M059J (cell line): ENCODE results near the gene TRAF3. TPM values are rescaled to one million over a fixed set of nuclear protein-coding genes. Genes with fewer than 3 reads are reported as not detected.
"Not testable (repeated sequence)": the region's sequence is repeated elsewhere in the genome, so short reads cannot be mapped to it uniquely, and the experiment has no call there.

Experiments used
- DNase-seq: peaks from one replicate; pipeline ENCODE4 v3.0.0-alpha.2; 2012; ENCODE audit warnings: low read depth
- total RNA-seq: library from RNA; depleted of rRNA; stranded (reverse); fragments of >200 nt; shearing (Covaris generic); gene quantifications from 2 replicates; pipeline ENCODE4 v1.2.3, GENCODE V29; 2014

Gene TRAF3
- total RNA-seq, 1 experiment from 2014 or later: 16.1 TPM

DNA sequence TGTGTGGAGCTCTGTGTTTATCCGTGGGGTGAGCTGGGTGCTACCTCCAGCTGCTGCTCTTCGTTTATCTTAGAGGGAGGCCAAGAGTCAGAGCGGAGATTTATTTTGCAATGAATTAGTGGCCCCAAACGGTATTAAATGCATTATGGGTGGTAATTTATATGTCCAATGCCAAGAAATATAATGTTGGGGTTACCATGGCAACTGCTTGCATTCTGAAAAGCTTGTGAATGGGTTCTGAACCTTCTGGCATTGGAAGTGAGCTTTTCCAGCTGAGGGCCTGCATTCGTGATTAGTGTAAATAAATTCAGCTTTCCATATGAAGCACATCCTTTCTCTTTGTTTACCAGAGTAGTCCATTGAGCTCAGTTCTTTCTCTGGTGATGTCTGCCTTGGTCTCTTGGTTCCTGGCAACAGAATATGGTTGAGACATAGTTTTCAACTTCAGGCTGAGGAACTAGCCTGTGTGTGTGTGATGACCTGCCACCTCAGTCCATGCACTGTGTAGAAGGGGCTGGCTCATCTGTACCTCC lies 51.8 kb downstream of the TRAF3 start:
- no peak for DNase-seq

DNA sequence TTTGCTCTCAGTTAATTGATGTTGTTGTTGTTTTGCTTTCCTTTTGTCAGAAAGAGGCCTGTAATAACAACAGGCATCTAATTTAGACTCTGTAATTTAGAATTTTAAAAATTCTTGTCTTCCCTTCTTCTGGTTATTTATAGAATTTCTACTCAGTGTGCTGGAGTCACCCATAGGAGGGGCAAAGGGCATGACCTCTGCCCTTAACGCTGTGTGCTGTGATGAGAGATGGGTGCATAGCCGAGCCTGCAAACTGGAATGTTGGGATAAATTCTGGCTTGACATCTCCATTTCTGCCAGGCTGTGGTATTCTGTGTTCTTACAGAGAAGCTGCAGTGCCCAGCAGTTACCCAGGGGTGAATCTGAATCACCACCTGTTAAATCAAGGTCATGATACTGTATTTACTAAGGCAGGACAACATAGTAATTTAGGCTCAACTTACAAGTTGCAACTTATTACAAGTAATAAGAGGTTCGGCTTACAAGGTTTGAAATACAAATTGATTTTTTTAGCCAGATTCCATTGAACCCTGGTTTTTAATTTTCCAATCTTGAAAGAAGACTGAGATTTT lies 53.3 kb downstream of the TRAF3 start:
- DNase-seq: no peak

- DNase-seq: no peak
These were observed 54.0 kb downstream of the TRAF3 start for GRCh38 chr14:102831163-102831804.

GRCh38 chr14:102833341-102833740 lies 56.1 kb downstream of the TRAF3 start:
- no peak for DNase-seq

- no peak for DNase-seq
These were observed 56.7 kb downstream of the TRAF3 start for GRCh38 chr14:102833991-102834390.

GRCh38 chr14:102835959-102836358 lies 58.7 kb downstream of the TRAF3 start:
- DNase-seq: peak; percentile 12

GRCh38 chr14:102837120-102837519 lies 59.9 kb downstream of the TRAF3 start:
- DNase-seq: not testable (repeated sequence)

- DNase-seq: no peak
These were observed 61.3 kb downstream of the TRAF3 start for GRCh38 chr14:102838501-102838900.

- no peak for DNase-seq
These were observed 62.9 kb downstream of the TRAF3 start for GRCh38 chr14:102840115-102840514.

GRCh38 chr14:102840771-102841528 lies 63.7 kb downstream of the TRAF3 start:
- DNase-seq: no peak

DNA sequence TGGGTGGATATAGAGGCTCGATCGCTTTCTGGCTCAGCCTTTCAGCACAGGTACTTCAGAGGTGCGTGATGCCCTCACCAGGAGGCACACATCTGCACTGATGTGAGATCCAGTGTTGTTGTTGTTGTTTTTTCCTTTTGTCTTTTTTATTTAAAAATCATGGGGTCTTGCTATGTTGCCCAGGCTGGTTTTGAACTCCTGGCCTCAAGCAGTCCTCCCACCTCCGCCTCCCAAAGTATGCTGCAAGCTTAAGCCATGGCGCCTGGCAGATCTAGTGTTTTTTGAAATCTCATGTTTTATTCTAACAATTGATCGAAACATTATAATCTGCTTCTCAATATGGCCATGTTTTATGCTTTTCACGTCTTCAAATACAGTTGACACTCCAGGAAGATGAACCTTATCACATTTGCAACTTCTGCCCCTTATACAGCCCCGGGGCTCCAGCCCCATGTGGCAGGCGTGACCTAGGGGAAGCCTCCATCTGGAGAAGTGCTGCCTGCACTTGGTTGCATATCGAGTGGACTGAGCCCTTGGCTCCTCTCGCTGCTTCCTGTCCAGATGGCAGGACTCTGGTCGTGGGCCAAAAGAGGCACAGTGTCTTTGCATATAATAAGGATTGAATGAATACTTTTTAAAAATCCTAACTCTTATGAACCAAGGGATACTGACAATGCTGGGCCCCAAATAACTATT lies 71.7 kb downstream of the TRAF3 start:
- no peak for DNase-seq

- peak; percentile 17 for DNase-seq
These were observed 72.5 kb downstream of the TRAF3 start for GRCh38 chr14:102849526-102850379.

DNA sequence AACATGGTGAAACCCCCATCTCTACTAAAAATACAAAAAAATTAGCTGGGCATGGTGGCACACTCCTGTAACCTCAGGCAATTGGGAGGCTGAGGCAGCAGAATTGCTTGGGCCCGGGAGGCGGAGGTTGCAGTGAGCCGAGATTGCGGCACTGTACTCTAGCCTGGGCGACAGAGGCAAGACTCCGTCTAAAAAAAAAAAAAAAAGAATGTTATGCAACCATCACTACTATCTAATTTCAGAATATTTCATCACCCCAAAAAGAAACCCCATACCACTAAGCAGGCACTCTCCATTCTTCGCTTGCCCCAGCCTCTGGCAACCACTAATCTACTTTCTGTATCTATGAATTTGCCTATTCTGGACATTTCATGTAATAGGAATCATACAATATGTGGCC lies 76.4 kb downstream of the TRAF3 start:
- no peak for DNase-seq

GRCh38 chr14:102854091-102854703 lies 76.9 kb downstream of the TRAF3 start:
- DNase-seq: no peak

DNA sequence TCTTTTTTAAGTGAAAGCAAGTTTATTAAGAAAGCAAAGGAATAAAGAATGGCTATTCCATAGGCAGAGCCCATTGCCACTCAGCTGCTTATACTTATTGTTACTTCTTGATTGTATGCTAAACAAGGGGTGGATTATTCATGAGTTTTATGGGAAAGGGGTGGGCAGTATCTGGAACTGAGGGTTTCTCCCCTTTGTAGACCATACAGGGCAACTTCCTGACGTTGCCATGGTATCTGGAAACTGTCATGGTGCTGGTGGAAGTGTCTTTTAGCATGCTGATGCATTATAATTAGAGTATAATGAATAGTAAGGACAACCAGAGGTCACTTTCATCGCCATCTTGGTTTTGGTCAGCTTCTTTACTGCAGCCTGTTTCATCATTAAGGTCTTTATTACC lies 78.9 kb downstream of the TRAF3 start:
- DNase-seq: no peak

GRCh38 chr14:102857444-102857843 lies 80.2 kb downstream of the TRAF3 start:
- peak; percentile 74 for DNase-seq

DNA sequence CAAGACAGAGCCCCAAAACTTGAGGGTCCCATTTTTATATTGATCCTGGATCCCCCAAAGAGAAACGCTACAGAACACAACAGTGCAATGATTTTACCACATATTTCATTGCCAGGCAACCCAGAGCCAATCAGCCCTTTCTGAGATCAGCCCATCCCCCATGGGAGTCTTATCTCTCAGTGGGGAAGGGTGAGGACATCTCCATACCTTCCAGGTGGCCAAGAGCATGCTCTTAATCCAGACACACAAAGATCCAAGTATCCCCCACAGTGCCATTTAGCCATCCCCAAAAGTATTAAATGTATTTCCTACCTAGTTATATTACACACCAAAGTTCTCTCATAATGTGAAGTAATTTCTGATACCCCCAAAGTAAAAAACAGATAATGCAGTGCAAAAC lies 82.7 kb downstream of the TRAF3 start:
- DNase-seq: no peak

GRCh38 chr14:102862154-102862773 lies 85.0 kb downstream of the TRAF3 start:
- no peak for DNase-seq

- no peak for DNase-seq
These were observed 86.1 kb downstream of the TRAF3 start for GRCh38 chr14:102863381-102863780.

DNA sequence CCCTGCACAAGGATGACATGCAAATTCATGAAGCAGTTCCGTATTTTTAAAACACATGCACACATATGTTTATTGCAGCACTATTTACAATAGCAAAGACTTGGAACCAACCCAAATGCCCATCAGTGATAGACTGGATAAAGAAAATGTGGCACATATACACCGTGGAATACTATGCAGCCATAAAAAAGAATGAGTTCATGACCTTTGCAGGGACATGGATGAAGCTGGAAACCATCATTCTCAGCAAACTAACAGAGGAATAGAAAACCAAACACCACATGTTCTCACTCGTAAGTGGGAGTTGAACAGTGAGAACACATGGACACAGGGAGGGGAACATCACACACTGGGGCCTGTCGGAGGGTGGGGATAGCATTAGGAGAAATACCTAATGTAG lies 88.7 kb downstream of the TRAF3 start:
- DNase-seq: not testable (repeated sequence)
